Measurements from ENCODE around the gene ZNF814.

DNA sequence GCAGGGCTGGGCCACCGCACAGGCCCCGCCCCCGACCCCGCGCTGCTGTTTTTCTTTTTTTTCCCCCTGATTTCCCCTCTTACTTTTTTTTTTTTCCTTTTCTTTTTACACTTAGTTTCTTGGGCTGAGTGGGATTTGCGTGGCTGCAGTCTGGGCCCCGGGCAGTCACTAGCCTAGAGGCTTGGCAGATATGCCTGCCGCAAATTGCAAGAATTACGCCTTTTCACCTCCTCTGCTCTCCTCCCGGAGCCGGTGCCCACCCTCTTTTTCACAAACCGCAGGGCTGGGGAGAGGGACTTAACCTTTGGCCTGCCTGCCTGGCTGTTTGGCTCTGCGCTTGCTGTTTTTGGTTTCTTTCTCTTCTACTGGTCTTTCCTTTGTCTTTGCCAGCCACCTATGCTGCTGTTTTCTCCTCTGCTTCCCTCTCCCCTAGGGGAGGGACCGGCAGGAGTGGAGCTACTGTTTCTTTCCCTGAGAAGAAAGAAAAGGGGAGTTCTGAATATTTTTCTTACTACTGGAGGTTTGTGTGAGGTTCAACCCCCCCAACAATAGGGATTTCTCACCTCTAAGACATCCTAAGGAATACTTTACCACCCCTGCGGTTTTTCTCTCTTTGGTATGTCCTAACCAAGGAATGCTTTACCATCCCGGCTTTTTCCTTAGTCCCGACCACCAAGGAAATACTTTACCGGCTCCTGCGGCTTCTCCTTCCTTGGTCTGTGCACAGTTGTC is 85.1 kb downstream of the ZNF814 start:
- TF ChIP-seq, protein P1, sequence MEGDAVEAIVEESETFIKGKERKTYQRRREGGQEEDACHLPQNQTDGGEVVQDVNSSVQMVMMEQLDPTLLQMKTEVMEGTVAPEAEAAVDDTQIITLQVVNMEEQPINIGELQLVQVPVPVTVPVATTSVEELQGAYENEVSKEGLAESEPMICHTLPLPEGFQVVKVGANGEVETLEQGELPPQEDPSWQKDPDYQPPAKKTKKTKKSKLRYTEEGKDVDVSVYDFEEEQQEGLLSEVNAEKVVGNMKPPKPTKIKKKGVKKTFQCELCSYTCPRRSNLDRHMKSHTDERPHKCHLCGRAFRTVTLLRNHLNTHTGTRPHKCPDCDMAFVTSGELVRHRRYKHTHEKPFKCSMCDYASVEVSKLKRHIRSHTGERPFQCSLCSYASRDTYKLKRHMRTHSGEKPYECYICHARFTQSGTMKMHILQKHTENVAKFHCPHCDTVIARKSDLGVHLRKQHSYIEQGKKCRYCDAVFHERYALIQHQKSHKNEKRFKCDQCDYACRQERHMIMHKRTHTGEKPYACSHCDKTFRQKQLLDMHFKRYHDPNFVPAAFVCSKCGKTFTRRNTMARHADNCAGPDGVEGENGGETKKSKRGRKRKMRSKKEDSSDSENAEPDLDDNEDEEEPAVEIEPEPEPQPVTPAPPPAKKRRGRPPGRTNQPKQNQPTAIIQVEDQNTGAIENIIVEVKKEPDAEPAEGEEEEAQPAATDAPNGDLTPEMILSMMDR (IDR thresholded peaks at IDR 0.05), result no peak
- TF ChIP-seq POLR2A (IDR thresholded peaks at IDR 0.05), result no peak
- TF ChIP-seq POLR2AphosphoS5 (IDR thresholded peaks at IDR 0.05), result no peak
